EH (cell line): Measurements from ENCODE around the gene SH3RF3.

ENCODE experiments used
- DNase-seq: peaks from one replicate; pipeline ENCODE4 v3.0.0-alpha.2; 2015; ENCODE audit warnings: low read depth

The SH3RF3 gene

DNA sequence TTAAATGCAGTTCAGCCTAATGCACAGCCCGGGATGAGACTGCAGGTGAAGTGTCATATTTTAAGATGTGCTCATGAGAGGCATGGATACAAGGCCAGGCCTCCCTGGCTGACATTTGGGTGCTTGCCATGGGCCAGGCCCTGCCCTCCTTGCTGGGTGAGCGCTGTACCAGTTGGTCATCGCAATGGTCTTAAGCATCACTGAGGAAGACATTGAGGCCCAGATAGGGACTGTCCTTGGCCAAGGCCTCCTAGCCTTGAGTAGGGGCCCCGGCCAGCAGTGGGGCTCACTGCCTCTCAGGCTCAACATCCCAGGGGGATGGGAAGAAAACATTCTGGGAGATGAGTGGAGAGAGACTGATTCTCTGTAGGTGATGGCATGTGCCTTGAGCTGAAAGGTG, 184.3 kb downstream of the SH3RF3 start:
- DNase-seq = no peak

DNA sequence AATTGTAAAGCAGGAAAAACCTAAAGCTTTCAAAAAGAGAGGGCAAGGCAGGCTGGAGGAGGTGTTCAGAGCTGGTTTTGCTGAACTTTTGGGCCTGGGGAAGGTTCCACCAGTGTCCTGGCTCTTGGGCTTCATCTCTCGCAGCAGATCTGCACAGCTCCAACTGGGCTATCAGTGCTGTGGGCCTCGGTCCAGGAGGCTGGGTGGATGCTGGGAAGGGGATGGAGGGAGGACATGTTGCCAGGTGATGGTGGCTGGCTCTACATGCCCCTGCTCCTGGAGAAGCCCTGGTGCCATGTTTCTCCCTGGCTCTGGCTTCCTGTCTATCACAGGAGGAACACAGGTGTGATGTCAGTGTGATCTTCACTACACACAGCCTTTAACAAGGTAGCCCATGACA, 187.1 kb downstream of the SH3RF3 start:
- no peak for DNase-seq

DNA sequence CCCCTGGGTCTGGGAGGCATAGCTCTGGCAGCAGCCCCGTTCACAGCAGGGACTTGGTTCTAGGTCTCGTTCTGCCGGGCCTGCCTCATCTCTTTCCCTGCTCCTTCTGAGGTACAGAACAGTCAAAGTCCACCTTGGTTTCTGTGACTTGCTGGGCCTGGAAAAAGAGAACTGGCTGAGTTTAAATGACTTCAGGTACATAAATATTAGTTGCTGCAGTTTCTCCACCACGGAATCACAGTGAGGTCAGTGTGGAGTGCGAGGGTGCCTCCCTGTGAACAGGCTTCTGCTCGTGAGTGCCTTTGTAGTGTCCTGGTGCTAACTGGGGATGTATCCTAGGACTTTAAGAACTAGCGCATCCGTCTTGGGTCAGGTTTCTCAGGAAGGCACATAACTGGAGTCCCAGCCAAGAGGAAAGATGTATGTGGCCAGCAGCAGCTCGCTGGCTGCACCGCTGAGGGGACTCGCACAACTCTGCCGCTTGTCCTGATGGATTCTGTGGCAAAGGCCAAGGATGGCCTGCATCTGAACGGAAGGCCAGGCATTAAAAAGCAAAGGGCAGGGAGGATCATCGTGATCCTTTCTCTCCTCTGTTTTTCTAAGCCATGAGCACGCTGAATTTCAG, 188.6 kb downstream of the SH3RF3 start:
- DNase-seq = peak; percentile 54

DNA sequence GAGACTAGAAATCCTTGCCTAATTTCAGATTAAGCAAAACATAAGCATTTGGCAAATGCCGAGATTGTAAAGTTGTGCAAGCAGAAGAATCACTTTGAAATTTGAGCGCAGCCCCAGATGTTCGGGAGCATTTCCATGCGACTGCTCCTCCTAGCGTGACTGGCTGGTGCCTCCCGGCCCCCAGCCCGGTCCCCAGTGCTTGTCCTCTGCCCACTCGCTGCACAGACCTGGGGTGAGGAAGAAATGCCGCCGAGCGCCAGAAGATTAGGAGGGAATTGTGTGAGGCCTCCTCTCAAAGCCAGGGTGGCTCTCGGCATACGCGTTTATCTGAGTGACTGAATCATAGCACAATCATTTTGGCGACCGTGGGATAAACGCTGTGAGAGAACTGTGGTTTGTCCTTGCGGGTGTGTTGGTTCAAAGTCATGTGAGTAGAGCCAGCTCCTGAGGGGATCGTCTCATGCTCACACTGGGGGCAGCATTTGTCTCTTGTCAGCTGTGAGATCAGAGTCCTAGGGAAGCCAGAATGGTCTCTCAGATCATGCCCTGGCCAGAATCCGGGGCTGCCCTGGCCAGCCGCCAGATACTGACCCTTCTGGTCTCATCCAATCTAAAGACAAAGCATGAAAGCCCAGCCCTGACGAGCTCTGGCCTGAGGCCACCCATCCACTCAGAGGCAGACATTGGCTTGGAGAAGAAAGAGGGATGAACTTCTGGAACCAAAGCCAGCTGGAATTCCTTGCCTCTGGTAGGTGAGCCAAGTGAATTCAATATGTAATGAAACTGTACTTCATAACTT, 189.3 kb downstream of the SH3RF3 start:
- DNase-seq = peak; percentile 98

DNA sequence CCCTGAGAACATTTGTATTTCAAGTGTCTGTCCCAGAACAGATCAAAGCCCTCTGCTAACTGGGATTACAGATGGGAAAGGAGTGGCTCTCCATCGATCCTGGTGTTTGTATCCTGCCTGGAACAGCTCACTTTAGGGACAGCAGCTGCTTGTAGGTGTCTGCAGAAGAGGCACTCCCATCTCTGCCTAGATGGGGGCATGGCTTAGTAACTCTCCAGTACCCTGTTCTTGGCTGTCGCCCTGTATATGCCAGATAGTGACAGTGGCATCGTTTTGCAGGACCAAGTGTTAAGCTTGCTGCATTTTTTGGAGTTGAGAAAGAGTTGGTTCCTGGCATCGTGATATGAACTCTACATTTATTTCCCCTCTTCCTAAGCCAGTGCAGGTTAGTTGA, 189.9 kb downstream of the SH3RF3 start:
- DNase-seq = no peak

DNA sequence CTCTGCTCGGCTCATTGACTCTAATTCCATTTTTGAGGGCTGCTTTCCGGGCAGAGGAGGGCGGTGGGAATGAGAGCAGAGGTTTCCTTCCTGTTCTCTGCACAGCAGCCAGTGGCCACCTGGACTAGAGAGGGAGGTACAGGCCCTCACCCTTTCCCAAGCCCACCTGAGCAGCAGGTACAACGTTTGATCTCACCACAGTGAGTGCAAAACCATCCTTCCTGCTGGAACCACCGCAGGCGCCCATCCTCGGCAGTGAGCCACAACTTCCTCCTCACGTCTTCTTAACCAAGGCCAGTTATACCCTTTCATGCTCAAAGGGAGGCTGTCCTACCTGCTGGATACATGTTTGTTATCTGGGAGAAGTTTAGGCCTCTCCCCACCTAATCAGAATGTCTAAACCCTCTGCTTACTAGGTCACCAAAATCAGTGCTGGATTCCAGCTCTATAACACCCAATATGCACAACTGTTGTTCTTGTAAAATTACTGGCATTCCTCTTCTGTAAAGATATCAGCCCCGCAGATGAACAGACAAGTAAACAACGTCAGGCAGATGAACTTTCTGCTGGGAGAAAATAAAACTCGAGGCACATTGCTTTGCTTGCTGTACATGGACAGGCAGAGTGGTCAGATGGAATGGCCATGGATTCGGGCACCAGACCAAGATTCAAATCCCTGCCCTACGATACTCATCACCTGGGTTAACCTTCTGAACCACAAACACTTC, 191.4 kb downstream of the SH3RF3 start:
- no peak for DNase-seq

DNA sequence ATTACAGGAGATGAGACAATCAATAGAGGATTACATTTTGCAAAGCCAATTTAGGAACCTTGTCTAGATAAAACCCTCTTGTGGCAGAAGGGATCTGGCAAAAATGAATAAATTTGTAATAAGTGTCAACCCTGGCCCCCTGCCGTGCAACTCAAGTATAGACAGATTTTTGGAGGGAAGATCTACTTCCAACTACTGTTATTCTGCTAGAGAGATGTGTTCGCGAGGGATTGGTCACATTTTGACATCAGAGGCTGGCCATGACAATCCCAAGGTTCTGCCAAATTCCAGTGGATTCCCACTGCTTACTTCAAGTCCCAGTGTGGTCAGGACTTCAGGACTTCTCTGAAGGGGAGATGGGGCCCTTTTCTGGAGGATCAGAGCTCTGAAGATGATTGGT, 192.6 kb downstream of the SH3RF3 start:
- DNase-seq = peak; percentile 76

DNA sequence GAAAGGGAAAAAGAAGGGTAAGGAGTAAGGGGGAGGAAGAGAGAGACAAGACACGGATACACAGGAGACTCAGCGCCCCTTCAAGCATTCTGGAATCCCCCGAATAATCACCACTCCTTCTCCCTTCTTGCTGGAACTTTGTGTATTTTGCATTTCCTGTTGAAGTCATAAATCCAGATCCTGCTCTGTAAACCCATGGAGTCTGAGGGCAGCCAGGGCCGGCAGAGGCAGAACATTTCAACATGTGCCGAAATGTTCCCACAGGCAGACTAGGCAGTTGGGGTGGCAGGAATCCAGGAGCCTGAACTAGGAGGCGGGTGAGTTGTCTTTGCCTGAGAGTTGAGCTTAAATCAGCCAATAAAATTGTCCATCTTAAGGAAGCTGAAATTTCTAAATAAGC, 193.1 kb downstream of the SH3RF3 start:
- peak; percentile 99 for DNase-seq

DNA sequence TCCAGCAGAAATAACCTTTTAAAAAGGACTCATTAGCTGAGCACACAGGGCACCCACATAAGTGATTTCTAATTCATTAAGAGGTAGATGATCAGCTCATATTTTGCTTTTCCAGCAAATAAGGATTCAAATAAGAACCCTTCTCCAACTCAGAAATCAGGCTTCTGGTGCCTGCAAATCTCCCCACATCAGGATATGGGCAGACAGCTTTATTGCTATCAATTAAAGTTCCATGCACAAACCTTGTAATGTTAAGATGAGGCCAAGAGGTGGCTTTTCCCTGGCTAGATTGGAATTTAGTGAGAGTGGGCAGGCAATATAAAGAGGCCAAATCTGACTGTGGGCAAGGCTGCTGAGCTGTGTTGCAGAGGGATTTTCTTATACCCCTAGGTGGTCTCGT, 193.6 kb downstream of the SH3RF3 start:
- DNase-seq = peak; percentile 57

DNA sequence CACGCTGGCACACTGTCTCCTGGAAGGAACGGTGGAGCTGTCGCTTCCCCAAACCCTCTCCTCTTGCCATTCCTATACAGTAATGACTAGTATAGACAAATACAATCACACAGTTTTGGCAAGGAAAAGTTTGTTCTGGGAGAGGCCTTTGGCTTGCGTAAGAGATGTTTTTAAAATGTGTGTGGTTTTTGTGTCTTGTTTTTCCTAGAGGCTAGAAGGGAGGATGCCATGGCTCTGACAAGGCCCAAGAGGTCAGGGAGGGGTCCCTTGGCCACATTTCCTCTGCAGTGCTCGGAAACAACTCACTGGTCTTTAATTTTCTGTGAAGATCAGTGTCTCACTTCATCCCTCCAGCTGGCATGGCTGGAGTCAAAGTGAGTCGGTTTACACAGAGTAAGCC, 195.9 kb downstream of the SH3RF3 start:
- peak; percentile 99 for DNase-seq

DNA sequence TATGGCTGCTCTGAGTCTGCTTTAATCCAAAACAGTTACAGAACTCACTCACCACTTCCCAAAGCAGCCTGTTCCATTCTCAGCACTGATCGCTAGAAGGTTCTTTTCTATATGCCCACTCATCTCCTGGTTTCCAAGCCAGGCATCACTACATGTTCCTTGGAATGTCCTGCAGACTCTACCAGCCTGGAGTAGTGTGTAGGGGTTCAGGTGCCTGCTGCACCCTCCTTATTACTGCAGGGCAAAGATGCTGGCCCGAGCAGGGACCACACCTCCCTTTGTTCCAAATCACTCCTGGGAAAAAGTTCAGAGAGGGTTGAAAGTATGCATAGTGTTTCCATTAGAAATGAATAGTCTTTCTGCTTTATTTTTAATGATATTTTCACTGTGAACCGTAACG, 196.6 kb downstream of the SH3RF3 start:
- no peak for DNase-seq

DNA sequence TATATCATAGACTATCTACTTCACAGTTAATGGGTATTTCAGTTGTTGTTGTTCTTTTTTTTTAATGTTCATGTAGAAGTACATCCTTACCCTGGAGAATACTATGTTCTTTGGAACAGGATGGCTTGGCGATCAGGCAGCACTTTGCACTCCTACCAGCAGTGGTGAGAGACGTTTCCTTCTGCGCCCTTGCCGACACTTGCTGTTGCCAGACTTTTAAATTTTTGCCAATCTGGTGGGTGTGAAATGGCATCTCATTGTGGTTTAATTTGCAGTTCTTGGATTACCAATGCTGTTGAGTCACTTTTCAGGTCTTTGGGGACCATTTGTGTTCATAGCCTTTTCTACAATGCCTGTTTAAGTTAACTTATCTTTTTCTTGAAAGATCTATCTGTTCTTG, 197.3 kb downstream of the SH3RF3 start:
- DNase-seq = no peak

DNA sequence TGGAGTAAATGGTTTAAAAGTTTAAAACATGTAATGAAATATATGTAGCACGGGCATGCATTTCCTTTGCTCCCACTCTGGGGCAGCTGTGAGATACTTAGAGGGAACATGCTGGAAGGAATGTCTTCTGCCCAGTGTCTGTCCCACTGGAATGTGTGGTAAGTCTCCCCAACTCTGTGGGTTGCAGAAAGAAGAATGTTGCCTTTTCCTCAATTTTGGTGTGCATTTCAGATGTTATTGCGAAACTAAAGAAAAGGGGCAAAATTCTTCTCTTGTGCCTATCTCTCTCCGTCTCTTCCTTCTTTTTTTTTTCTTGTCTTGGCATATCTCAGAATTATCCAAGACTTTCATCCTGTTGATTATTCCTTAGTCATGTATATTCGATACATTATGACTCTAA, 201.1 kb downstream of the SH3RF3 start:
- DNase-seq = peak; percentile 90

DNA sequence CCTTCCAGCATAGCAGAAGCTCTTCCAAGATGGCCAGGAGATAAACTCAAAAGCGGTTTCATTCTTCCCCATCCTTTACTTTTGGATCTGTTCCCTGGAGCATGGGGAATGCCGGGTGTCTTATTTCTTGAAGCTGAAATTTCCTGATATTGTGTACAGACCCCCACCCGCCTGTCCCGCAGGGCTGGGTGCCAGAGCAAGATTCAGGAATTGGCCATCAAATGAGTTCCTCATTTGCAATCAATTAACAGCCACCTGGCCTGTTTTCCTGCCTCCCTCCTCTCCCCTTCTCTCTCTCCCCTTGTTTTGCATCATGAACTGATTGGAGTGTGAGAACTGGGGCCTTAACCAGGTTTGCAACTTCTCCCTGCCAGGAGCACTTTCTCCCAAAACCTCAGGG, 202.1 kb downstream of the SH3RF3 start:
- no peak for DNase-seq

DNA sequence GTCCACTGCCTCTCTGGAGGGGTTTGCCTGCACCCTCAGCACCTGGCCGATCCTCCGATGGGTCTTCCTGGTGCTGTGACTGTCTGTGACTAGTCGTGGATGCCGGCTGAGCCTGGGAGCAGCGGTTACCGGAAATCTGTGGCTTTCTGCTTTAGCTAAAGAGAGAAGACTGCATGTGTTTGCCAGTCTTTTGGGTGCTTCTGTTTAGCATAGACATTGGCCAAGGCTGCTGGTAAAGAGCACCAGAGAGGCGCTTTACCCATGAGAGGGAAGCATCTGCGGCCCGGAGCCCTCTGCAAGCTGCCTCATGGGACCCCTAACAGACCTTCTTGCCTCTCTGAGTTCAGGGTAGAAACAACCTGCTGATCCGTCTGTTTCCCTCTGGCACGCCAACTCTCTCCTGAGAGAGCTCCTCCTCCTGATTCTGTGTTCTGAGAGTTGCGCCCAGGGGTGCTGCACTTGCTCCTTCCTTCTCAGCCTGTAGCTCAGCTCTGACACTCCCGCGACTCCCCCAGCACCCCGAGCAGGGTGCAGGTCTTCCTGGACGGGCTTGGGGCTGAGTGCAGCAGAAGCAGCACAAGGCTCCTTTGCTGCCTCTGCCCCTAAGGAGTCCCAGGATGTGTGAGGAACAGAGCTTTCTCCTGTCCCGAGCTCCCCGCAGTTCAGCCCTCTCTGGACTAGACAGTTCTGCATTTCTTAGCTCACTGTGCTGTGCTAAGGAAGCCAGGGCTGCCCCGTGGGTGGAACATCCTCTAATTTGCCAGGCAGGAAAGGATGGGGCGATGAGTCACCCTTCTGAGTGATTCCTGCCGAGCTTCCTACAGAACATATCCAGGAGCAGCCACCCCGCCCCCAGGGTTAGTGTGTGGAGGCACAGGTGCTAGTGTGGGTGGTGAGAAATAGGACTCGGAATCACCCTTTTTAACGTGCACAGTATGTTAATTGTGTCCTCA, 203.2 kb downstream of the SH3RF3 start:
- peak; percentile 98 for DNase-seq

DNA sequence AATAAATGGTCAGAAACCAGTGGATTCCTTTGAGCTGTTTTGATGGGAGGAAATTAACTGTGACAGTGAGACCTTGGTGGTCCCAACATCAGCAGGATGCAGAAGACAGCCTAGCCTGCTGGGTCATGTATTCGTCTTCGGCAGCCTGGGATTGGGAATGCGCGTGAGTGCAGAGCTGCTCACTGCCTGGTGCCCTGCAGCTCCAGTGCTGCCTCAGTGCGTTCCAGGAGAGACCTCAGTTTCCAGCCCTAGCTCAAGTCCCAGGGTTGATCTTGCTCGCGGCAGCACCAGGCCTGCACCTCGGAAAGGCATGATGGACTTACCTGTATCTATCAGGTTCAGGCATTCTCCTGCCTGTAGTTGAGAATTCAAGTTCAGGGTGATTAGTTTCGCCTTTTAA, 203.9 kb downstream of the SH3RF3 start:
- no peak for DNase-seq

DNA sequence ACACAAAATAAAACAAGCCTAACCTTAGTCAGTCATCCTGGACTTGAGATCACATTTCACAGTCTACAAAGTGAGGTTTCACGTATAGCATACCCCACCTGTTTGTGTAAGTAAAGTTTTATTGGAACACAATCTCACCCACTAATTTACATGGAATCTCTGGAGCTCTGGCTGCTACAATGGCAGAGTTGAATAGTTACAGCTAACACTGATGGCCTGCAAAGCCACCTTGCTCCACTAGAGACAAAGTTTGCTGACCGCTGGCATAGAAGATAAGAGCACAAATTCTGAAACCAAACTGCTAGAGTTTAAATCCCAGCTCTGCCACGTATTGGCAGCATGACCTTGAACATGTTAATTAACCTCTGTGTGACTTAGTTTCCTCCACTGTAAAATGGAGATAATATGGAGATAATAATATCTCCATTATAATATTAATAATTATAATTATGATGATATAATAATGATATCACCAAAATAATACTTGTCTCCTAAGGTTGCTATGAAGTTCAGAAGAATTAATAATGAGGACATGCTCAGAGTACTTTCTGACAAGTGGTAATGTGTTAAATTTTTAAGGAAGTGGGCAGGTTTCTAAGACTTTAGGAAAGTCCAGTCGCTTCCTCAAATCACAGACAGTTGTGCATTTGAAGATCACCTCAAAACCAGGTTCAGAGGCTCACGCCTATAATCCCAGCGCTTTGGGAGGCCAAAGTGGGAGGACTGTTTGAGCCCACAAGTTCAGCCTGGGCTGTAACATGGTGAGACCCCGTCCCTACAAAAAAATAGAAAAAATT, 204.6 kb downstream of the SH3RF3 start:
- DNase-seq = peak; percentile 45

DNA sequence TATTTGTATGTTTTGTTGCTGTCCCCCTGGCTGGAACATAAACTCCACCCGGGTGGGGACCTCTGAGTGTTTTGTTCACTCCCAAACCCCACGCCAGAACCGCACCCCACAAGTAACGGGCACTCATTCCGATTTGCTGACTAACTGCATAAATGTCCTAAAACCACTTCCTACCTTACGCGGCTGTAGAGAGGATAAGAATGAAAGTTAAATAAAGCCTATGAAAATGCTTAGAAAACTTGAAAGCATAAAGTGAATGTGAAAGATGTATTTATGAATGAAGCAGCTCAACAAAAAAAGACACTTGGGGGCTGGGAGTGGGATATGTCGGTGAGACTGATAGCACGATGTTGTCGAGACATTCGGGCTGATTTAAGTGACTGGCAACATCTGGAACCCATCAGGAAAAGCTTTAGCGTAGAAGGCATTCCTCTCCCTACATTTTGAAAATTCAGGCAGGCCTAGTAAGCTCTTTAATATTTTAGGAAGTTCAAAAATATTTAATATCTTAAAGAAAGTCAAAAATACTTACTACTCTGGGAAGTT, 206.7 kb downstream of the SH3RF3 start:
- DNase-seq = peak; percentile 88

DNA sequence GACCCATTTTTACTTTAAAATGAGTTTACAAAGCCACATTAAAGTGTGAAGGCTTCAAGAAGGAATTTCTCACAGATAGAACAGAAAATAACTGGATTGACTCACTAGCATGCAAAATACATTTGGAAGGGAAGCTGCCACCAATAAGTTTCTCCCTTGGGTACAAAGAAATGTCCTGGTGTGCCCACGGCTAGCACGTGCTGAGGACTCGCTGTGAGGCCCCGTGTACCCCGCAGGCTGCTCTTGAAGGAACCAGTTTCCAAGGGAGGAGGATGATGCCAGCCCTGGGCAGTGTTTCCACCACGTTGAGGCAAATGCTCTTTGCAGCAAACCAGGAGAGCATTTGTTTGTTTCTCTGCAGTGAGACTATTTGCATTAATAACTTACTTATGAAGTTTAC, 207.3 kb downstream of the SH3RF3 start:
- DNase-seq = no peak

DNA sequence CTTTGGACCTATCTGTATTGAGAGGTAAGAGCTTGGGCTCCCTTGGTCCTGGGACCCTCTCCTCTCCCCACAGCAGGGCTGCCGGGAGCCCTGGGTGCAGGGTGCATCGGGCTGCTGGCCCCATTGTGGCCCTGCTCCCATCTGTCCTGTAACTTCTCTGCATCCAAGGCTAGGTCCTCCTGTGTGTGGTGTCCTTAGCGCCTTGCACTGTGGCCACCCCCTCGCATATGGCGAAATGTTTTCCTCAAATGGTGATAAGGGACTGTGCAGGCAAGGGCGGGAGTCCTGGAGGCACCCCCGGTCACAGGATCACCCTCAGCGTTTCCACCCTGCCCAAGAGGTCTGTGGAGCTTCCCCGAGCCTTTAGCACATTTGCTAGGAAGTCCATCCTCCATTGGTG, 208.2 kb downstream of the SH3RF3 start:
- no peak for DNase-seq

DNA sequence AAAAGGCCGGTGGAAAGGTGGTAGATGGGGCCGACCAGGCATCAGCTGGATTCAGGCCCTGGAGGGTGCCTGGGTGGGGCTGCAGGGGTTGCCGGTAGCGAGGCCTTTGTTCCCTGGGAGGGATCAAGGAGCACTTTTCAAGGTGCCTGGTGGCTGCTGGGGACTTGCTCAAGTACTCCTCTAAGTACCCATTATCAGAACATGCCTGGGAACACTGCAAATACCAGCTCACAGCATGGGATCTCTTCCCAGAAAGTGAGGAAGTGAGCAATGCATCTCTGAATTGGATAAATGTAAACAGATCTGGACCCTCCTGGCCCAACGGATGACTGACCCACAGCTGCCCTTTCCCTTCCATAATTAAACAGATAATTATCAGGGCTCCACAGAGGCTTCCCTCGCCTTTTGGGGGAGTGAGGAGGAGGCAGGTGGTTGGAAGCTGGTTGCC, 210.5 kb downstream of the SH3RF3 start:
- DNase-seq = peak; percentile 94
